ENCODE measurements around the gene CLCA4. TPM values are rescaled to one million over a fixed set of nuclear protein-coding genes. Genes with fewer than 3 reads are reported as not detected.
"Not testable (repeated sequence)": the region's sequence is repeated elsewhere in the genome, so short reads cannot be mapped to it uniquely, and the experiment has no call there.

The CLCA4 gene, protein sequence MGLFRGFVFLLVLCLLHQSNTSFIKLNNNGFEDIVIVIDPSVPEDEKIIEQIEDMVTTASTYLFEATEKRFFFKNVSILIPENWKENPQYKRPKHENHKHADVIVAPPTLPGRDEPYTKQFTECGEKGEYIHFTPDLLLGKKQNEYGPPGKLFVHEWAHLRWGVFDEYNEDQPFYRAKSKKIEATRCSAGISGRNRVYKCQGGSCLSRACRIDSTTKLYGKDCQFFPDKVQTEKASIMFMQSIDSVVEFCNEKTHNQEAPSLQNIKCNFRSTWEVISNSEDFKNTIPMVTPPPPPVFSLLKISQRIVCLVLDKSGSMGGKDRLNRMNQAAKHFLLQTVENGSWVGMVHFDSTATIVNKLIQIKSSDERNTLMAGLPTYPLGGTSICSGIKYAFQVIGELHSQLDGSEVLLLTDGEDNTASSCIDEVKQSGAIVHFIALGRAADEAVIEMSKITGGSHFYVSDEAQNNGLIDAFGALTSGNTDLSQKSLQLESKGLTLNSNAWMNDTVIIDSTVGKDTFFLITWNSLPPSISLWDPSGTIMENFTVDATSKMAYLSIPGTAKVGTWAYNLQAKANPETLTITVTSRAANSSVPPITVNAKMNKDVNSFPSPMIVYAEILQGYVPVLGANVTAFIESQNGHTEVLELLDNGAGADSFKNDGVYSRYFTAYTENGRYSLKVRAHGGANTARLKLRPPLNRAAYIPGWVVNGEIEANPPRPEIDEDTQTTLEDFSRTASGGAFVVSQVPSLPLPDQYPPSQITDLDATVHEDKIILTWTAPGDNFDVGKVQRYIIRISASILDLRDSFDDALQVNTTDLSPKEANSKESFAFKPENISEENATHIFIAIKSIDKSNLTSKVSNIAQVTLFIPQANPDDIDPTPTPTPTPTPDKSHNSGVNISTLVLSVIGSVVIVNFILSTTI
- polyA plus RNA-seq (2013, experiment 1 of 2): not detected
- polyA plus RNA-seq (2013, experiment 2 of 2): not detected

DNA sequence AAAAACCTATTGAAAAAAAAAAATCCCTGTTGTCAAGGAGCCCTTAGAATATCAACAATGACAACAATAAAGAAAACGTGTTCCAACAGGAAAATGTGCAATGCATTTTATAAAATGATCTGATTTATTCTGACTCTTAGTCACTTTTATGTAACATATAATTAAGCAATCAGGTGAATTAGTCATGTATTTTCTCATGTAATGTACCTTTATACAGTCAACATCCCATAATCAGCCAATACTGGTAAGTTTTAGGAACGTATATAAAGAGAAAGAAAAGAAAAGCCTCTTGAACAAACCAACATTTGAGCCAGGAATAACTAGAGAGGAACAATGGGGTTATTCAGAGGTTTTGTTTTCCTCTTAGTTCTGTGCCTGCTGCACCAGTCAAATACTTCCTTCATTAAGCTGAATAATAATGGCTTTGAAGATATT is at the start of gene CLCA4:
Gene CLCA4, plus strand, starts transcription at position 292 of the 435 bp plus-strand sequence. Its CDS starts 42 bp downstream, at position 334.
- Histone ChIP-seq H3K9me3 (ENCODE audit: control insufficient read depth, low read length) (no peaks in the 10 kb centered on the region), H3K4me3 (ENCODE audit: extremely low read depth, insufficient read depth, low read length, poor library complexity, severe bottlenecking) (no peak within 1 kb of the TSS), H3K4me1 (ENCODE audit: control insufficient read depth, insufficient read depth, low read length, poor library complexity, severe bottlenecking) (no peaks in the 10 kb centered on the region), H3K36me3 (ENCODE audit: control insufficient read depth, insufficient read depth, low read length) (no peaks in the 10 kb centered on the region), H3K27ac (ENCODE audit: low read depth, low read length, severe bottlenecking) (no peak within 1 kb of the TSS)
- WGBS, 2 experiments (ENCODE audit: insufficient coverage in 2 of 2): no CpG with 5 or more reads among the region's 2 CpGs

DNA sequence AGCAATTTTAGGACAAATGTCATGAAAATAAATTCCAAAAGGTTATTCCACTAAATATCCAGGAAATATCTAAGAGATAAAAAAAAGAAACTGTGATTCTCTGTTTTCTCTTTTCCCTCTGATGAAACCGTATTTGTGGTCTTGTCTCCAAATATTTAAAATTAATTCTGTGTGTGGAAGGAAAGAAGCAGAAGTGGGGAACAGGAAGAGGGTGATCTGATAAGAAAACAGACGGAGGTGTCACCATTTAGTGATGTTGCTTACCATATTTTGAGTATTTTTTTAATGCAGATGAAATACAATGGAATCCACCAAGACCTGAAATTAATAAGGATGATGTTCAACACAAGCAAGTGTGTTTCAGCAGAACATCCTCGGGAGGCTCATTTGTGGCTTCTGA is 48.6 kb upstream of the CLCA4 start:
- Histone ChIP-seq H3K9me3 (ENCODE audit: control insufficient read depth, low read length) (no peaks in the 10 kb centered on the region), H3K27ac (ENCODE audit: low read depth, low read length, severe bottlenecking) (no peak overlapping the region), H3K4me3 (ENCODE audit: extremely low read depth, insufficient read depth, low read length, poor library complexity, severe bottlenecking) (no peak overlapping the region), H3K36me3 (ENCODE audit: control insufficient read depth, insufficient read depth, low read length) (no peaks in the 10 kb centered on the region), H3K4me1 (ENCODE audit: control insufficient read depth, insufficient read depth, low read length, poor library complexity, severe bottlenecking) (peaks cover 9% of the 10 kb centered on the region)
- 80 to 91% methylated on average over 3 of the region's 3 CpGs for WGBS, 2 experiments (ENCODE audit: insufficient coverage in 2 of 2)

DNA sequence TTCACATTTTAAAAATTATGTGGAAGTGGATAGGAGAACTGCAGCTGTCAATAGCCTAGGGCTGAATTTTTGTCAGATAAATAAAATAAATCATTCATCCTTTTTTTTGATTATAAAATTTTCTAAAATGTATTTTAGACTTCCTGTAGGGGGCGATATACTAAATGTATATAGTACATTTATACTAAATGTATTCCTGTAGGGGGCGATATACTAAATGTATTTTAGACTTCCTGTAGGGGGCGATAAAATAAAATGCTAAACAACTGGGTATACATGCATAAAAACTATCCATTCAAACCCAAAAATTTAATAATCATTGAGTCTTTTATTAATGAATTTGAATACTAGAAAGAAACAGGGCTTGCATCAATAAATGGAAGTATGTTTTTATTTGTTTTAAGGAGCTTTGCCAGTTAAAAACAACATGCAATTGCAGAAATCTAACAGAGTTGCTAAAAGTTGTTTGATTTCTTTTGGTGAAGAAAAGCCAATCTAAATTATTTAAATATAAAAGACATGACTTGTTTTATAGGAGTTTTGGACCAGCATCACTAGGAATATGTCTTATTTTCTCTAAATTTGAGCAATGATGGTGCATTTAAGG is 46.8 kb upstream of the CLCA4 start:
- no peaks in the 10 kb centered on the region for H3K36me3 ChIP-seq (ENCODE audit: control insufficient read depth, insufficient read depth, low read length)
- WGBS, 2 experiments (ENCODE audit: insufficient coverage in 2 of 2): no CpG with 5 or more reads among the region's 3 CpGs
- H3K9me3 ChIP-seq (ENCODE audit: control insufficient read depth, low read length): no peaks in the 10 kb centered on the region
- peaks cover 19% of the 10 kb centered on the region for H3K4me1 ChIP-seq (ENCODE audit: control insufficient read depth, insufficient read depth, low read length, poor library complexity, severe bottlenecking)
- no peak overlapping the region for H3K27ac ChIP-seq (ENCODE audit: low read depth, low read length, severe bottlenecking)
- no peak overlapping the region for H3K4me3 ChIP-seq (ENCODE audit: extremely low read depth, insufficient read depth, low read length, poor library complexity, severe bottlenecking)

DNA sequence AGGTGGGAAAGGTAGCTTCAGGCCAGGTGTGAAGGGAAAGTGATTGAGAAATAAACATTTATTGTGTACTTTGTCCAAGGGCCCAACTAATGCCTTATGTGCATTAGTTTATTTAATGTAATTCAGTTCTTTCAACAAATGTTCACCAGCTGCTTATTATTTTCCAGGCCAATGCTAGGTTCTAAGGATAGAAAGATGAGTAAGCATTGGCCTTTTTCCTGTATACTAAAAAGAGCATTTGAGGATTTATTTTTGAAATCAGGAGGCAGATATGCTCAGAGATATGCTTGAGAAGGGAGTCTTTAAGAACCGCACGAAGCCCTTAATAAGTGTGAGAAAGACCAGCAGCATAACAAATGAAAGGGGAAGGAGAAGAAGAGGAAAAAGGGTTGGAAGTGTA is 46.2 kb upstream of the CLCA4 start:
- 79 to 94% methylated on average over 2 of the region's 2 CpGs for WGBS, 2 experiments (ENCODE audit: insufficient coverage in 2 of 2)
- no peak overlapping the region for H3K27ac ChIP-seq (ENCODE audit: low read depth, low read length, severe bottlenecking)
- H3K36me3 ChIP-seq (ENCODE audit: control insufficient read depth, insufficient read depth, low read length): no peaks in the 10 kb centered on the region
- no peak overlapping the region for H3K4me3 ChIP-seq (ENCODE audit: extremely low read depth, insufficient read depth, low read length, poor library complexity, severe bottlenecking)
- no peaks in the 10 kb centered on the region for H3K9me3 ChIP-seq (ENCODE audit: control insufficient read depth, low read length)
- H3K4me1 ChIP-seq (ENCODE audit: control insufficient read depth, insufficient read depth, low read length, poor library complexity, severe bottlenecking): peaks cover 19% of the 10 kb centered on the region

DNA sequence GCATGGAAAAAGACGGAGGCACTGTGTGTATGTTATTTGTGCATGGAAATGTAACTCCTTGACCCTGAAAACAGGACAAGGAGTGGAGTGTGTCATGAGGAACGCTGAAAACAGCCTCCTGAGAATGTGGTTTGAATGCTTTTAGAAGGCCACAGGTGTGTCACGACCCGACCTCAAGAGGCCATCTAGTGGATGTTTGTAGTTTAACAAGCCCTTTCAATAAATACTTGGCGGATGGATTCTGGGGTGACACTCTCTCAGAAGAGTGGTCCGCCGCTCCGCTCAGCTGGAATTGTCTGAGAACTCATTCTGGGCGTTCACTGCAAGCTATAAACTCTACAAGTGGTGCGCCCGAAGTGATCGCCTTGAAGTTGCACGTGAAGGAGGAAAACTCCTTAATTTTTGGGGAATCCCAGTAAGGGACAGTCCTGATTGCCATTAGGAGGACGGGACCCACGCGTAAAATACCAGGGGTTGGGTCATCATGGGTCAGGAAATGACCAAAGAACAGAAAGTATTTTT is 44.7 kb upstream of the CLCA4 start:
- Histone ChIP-seq H3K4me3 (ENCODE audit: extremely low read depth, insufficient read depth, low read length, poor library complexity, severe bottlenecking) (peak overlapping the region; percentile 11), H3K27ac (ENCODE audit: low read depth, low read length, severe bottlenecking) (peak overlapping the region; percentile 53), H3K4me1 (ENCODE audit: control insufficient read depth, insufficient read depth, low read length, poor library complexity, severe bottlenecking) (peaks cover 19% of the 10 kb centered on the region)
- H3K9me3 ChIP-seq (ENCODE audit: control insufficient read depth, low read length); H3K36me3 ChIP-seq (ENCODE audit: control insufficient read depth, insufficient read depth, low read length): not testable (repeated sequence)
- 71 to 73% methylated on average over 13 to 15 of the region's 16 CpGs for WGBS, 2 experiments (ENCODE audit: insufficient coverage in 2 of 2)

DNA sequence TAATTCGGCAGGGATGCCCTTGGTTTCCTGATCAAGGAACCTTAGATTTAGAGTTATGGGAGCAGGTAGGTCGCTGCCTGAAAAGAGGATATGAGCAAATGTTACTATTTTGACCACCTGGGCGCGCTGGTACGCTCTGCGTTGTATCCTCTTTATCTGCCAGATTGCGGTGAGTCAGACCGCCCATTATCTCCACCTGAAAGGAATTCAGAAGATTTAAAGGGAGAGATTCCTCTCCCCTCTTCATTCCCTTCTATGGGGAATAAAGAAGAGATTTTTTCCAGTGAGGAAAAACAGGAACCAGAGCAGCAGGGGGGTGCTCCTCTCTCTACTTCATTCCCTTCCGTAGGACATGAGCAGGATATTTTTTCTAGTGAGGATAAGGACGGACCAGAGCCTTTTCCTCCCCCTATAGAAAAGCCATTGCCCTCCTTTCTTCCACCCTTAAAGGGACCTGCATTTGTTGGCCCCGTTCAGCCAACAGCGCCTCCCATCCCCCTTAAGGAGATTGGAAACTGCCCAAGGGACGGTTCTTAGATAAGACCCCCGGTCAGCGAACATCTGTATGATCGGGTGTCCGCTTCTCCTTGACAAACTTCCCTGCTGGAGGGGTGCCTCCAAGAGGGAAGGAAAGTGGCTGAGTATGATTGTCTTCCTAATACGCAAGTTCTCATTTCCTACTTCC is 44.0 kb upstream of the CLCA4 start:
- Histone ChIP-seq H3K4me1 (ENCODE audit: control insufficient read depth, insufficient read depth, low read length, poor library complexity, severe bottlenecking) (peaks cover 19% of the 10 kb centered on the region), H3K27ac (ENCODE audit: low read depth, low read length, severe bottlenecking) (peak overlapping the region; percentile 53), H3K36me3 (ENCODE audit: control insufficient read depth, insufficient read depth, low read length) (no peaks in the 10 kb centered on the region), H3K4me3 (ENCODE audit: extremely low read depth, insufficient read depth, low read length, poor library complexity, severe bottlenecking) (peak overlapping the region; percentile 11), H3K9me3 (ENCODE audit: control insufficient read depth, low read length) (no peaks in the 10 kb centered on the region)
- 43 to 60% methylated on average over 3 to 7 of the region's 18 CpGs for WGBS, 2 experiments (ENCODE audit: insufficient coverage in 2 of 2)

DNA sequence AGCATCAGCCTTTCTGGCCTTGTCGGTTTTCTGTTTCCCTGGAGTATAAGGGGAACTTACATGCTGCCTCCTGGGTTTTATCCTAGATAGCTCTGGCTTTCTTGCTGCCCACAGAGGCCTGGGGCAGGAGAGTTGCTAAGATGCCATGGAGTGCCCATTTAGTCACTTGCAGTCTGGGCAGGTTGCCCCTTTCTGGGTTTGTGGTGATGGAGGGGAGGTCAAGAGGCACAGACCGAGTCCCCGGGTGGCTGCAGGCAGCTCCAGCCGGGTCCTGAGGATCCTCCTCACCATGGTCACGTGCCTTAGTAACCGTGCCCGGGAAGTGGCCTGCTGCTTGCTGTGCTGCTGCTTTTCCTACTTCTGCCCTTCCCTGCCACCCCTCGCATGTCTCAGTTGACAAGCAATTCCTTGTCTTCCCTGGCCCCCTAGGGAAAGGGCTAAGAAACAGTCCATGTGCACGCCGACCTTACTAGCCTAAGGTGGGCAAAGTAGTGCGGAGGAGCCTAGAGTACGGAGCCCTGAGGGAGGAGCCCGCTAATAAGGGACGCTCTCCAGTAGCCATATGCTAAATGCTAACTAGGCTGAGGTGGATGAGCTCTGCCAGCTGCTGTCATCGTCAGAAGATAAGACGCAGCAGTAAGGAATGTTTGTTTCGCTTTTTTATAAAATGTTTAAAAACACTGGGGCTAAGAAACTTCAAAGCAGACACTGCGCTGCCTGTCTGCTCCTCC is 43.3 kb upstream of the CLCA4 start:
- H3K36me3 ChIP-seq (ENCODE audit: control insufficient read depth, insufficient read depth, low read length): no peaks in the 10 kb centered on the region
- 75 to 78% methylated on average over 11 to 18 of the region's 18 CpGs for WGBS, 2 experiments (ENCODE audit: insufficient coverage in 2 of 2)
- no peak overlapping the region for H3K4me3 ChIP-seq (ENCODE audit: extremely low read depth, insufficient read depth, low read length, poor library complexity, severe bottlenecking)
- H3K27ac ChIP-seq (ENCODE audit: low read depth, low read length, severe bottlenecking): peak overlapping the region; percentile 52
- peaks cover 19% of the 10 kb centered on the region for H3K4me1 ChIP-seq (ENCODE audit: control insufficient read depth, insufficient read depth, low read length, poor library complexity, severe bottlenecking)
- no peaks in the 10 kb centered on the region for H3K9me3 ChIP-seq (ENCODE audit: control insufficient read depth, low read length)

DNA sequence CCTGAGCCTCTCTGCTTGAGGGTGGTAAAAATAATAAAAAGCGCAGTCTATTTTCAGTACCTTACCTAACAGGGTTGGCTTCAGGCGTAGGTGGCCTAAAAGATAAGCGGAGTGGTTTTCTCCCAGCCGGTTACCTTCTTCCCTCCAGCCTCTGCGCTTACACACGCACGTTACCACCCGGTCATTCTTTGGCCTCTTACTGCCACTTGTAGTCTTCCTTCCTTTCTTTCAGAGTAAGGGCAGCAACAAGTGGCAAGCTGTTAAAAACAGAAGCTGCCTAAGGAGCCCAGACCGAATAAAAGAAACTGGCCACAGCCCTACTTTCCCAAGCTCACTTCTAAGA is 42.8 kb upstream of the CLCA4 start:
- no peak overlapping the region for H3K27ac ChIP-seq (ENCODE audit: low read depth, low read length, severe bottlenecking)
- H3K9me3 ChIP-seq (ENCODE audit: control insufficient read depth, low read length): no peaks in the 10 kb centered on the region
- 78 to 83% methylated on average over 7 to 8 of the region's 9 CpGs for WGBS, 2 experiments (ENCODE audit: insufficient coverage in 2 of 2)
- no peaks in the 10 kb centered on the region for H3K36me3 ChIP-seq (ENCODE audit: control insufficient read depth, insufficient read depth, low read length)
- H3K4me3 ChIP-seq (ENCODE audit: extremely low read depth, insufficient read depth, low read length, poor library complexity, severe bottlenecking): no peak overlapping the region
- H3K4me1 ChIP-seq (ENCODE audit: control insufficient read depth, insufficient read depth, low read length, poor library complexity, severe bottlenecking): peaks cover 19% of the 10 kb centered on the region

DNA sequence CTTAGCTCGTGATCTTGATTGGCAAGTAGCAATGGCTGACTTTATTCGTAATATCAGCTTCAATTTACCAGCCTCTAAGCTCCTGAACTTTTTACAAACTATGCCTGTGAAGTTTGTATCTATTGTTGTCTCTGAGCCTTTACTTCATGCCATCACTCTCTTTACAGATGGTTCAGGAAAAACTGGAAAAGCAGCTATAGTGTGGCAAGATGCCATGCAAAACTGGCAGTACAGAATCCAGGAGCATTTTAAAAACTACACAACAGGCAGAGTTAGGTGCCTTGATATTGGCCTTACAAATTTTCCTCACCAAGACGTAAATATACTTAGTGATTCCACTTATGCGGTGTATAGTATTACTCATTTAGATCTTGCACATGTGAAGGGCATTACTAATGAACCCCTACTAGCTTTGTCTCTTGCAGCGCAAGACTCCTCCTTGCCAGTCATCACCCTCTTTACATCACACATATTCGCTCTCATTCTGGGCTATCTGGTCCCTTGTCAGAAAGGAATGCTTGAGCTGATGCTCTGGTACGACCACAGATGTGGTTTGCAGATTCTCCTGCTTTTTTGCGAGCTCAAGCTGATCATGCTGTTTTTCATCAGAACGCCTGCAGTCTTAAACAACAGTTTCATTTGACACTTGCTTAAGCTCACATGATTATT is 41.8 kb upstream of the CLCA4 start:
- H3K27ac ChIP-seq (ENCODE audit: low read depth, low read length, severe bottlenecking): no peak overlapping the region
- no peaks in the 10 kb centered on the region for H3K36me3 ChIP-seq (ENCODE audit: control insufficient read depth, insufficient read depth, low read length)
- H3K4me3 ChIP-seq (ENCODE audit: extremely low read depth, insufficient read depth, low read length, poor library complexity, severe bottlenecking): no peak overlapping the region
- 80 to 85% methylated on average over 5 to 7 of the region's 9 CpGs for WGBS, 2 experiments (ENCODE audit: insufficient coverage in 2 of 2)
- peaks cover 19% of the 10 kb centered on the region for H3K4me1 ChIP-seq (ENCODE audit: control insufficient read depth, insufficient read depth, low read length, poor library complexity, severe bottlenecking)
- H3K9me3 ChIP-seq (ENCODE audit: control insufficient read depth, low read length): no peaks in the 10 kb centered on the region
